Activated T-cell treated with anti-CD3 and anti-CD28 coated beads for 24 hours (primary cell): ENCODE data around the gene CATSPER3.

Experiments
- DNase-seq: peaks from one replicate; pipeline ENCODE4 v3.0.0-alpha.2; 2020; ENCODE audit warnings: low read depth

The CATSPER3 gene

DNA sequence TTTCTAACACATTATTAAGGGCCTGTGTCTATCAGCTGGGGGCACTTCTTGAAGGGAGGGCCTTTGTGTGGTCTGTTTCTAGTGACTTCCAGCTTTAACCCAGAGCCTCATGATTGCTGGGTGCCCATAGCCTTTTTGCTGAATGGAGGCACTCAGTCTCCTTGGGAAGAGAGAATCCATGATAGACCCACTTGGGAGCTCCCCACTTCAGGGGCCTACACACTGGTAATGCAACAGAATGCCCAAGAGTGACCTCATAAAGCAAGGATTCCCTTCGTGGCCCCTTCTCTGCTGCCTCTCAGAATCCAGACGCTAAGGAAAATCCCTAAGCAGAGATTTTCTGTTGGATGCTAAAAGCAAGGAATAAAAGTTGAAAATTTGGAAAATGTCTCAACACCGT lies at the start of gene CATSPER3:
Gene CATSPER3, plus strand, starts transcription at position 301 of the 400 bp plus-strand sequence. Its CDS starts 85 bp downstream, at position 386.
- no peak for DNase-seq

DNA sequence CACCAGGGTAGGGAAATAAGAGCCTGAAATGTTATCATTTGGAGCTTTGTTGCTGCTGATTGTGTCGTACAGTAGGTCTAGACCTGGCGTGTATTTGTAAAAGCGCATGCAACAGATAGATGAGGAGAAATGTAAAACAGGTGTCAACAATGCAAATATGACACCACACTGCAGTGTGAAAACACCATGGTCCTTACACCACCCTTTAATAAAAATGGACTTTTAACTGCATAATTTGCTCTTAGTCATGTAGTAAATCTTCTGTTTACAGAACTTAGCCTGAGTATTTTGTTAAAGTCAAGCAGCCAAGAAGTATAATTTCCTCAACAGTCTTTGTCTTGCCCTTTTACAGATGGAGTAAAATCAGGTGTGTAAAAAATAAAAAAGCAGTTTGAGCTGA lies 48.8 kb upstream of the CATSPER3 start:
- no peak for DNase-seq

GRCh38 chr5:134920848-134921575 lies 46.7 kb upstream of the CATSPER3 start:
- no peak for DNase-seq

DNA sequence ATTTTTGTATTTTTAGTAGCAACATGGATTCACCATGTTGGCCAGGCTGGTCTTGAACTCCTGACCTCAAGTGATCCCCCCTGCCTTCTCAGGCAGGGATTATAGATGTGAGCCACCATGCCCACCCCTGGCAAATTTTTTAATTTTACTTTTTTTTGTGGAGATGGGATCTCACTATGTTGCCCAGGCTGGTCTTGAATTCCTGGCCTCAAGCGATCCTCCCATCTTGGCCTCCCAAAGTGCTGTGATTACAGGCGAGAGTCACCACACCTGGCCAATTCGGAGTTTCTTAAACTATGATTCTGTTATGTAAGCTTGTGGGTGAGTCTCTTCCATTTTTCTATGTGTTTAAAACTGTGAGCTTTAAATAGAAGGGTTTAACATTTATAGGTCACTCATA lies 35.2 kb upstream of the CATSPER3 start:
- DNase-seq: no peak

- DNase-seq: no peak
Observed at GRCh38 chr5:134934202-134934601, 33.5 kb upstream of the CATSPER3 start.

- no peak for DNase-seq
Observed at GRCh38 chr5:134935711-134936602, 31.8 kb upstream of the CATSPER3 start.

DNA sequence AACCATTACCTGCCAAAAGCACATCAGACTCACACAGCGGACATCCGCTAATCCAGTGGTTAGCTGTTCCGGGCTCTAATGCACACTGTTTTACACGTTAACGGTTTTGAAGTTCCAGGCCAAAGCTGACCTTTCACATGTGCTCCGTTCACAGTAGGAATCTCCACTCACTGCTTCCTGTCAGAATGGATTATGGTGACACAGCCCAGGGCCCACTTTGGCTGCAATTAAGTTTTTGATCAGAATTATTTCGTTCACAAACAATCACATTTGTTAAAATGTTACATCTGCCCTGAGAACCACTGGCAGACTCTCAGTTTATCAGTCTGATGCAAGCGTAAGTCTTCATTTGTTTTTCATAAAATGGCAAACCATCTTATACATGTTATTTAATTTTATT lies 30.2 kb upstream of the CATSPER3 start:
- no peak for DNase-seq

DNA sequence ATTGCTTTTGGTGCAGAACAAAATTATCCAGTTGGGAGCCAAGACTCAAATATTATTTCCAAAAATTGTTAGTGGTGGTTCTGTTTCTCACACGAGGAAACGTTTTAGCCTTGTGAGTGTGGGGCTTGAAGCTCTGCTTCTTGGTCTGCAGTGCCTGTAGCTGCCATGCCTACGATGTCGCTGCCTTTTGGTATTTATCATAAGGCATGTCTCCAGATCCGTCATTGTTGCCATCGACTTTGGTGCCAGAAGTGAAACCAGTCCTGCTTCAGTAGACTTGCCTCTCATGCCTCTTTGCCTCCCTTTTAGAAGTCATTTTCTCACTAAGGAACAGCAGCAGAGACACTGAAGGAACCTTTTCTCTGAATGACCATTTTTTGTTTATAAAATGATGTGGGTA lies 29.7 kb upstream of the CATSPER3 start:
- DNase-seq: no peak

GRCh38 chr5:134939500-134939899 lies 28.2 kb upstream of the CATSPER3 start:
- DNase-seq: no peak

GRCh38 chr5:134943547-134943946 lies 24.2 kb upstream of the CATSPER3 start:
- no peak for DNase-seq

- DNase-seq: no peak
Observed at GRCh38 chr5:134944630-134945029, 23.1 kb upstream of the CATSPER3 start.

DNA sequence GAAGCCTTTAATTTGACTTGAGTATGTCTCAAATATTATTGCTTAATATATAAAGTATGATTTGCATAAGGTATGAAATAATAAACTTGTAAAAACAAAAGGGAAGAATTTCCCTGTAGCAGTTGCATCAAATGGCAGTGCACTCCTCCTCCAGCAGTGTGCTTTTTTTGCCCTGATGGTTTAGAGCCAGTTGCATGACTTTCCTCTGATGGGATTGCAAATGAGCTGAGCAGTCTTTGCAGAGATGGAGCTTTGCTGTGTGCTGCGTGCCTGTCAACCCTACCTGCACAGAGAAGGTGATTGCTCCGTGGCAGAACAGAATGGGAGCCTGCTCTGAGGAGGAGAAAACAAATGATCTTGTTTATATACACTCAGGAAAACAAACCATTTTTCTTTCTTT lies 22.7 kb upstream of the CATSPER3 start:
- DNase-seq: no peak

DNA sequence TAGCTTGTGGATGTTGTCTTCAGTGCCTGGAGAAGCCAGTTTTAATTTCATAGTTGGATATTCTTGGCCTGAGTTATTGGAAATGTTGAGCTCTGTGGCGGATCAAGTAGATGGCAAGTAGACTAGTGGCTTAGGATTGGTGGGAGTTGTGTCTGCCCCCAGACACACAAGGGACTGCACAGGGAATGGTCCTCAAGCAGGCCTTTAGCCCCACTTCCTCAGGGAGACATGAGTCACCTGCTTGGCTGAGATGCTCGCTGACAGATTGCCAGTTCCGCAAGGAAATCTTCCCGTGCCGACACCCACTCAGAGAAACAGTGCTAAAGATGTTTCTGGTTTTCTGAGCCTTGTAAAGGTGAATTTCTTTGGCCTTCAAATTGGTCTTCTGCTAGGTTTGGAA lies 18.8 kb upstream of the CATSPER3 start:
- DNase-seq: no peak

DNA sequence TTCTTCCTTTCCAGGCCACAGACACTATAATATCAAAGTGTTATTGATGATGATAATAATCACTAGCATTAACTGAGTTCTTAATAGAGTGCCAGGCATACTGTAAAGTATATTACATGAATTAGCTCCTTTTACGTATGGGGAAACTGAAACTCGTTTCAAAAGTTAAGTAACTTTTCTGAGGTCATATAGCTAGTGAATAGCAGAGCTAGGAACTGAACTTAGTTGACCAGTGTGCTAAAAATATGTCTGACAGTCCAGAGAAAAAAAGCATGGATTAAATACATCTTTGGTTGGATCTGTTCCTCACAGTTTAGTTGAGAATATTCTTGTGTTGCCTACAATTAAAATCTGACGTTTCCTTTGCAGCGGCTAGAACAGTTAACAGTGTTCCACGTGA lies 18.4 kb upstream of the CATSPER3 start:
- no peak for DNase-seq

GRCh38 chr5:134957920-134958608 lies 9.6 kb upstream of the CATSPER3 start:
- no peak for DNase-seq

DNA sequence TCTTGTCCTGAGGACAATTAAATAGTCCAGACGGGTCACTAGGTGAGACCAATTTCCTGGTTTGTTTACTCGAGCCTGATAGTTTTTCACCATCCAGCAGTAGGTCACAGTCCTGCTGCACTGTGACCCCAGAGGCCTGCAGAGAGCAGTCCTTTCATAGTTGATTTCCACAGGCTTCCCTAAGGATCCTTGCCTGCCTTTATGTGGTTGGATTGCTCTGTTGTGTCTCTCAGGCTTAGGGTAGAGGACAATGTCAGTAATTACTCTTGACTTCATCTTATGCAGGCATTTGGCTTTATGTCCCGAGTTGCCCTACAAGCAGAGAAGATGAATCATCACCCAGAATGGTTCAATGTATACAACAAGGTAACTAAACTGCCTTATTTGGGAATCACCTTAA lies 9.0 kb upstream of the CATSPER3 start:
- DNase-seq: no peak

DNA sequence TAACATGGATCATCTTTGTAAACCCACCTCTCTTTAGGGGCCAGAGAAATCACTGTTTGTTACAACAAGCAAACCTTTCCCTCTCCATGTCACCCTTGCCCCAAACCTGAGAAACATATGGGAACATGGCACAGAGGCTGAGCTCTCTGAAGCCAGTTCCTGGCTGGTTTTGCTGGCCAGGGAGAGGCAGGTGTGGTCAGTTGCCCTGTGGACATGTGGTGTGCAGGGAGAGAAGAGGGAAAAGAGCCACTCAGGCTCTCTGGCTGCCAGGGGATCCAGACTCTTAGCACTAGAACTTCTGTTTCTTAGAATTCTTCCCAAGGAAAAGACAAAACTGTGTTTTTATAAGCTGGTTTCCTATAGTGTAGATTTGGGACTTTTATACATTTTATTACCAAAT lies 4.6 kb upstream of the CATSPER3 start:
- DNase-seq: no peak

- DNase-seq: no peak
Observed at GRCh38 chr5:134964359-134965270, 3.1 kb upstream of the CATSPER3 start.

- DNase-seq: no peak
Observed at GRCh38 chr5:134965271-134965825, 2.4 kb upstream of the CATSPER3 start.

DNA sequence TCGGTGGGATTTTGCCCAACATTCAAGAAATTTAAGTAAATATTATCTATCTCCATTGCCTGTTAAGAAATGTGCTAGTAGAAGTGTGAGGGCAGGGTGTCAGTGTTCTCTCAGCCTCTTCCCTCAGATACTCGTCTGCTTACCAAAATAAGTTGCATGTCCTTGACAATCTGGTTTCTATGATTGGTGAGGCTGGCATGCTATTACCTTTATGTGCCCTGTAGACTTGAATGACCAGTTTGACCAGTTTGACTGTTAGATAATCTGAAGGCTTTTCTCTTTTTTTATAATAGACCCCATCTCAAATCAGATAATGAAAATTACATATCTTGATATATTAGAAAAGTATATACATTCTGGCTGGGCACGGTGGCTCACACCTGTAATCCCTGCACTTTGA lies 348 bp downstream of the CATSPER3 start:
- no peak for DNase-seq

- DNase-seq: no peak
Observed at GRCh38 chr5:134969166-134969565, 1.5 kb downstream of the CATSPER3 start.
